Measurements from ENCODE around the gene PELO.
"Not testable (repeated sequence)": the region's sequence is repeated elsewhere in the genome, so short reads cannot be mapped to it uniquely, and the experiment has no call there.

PELO gene, protein sequence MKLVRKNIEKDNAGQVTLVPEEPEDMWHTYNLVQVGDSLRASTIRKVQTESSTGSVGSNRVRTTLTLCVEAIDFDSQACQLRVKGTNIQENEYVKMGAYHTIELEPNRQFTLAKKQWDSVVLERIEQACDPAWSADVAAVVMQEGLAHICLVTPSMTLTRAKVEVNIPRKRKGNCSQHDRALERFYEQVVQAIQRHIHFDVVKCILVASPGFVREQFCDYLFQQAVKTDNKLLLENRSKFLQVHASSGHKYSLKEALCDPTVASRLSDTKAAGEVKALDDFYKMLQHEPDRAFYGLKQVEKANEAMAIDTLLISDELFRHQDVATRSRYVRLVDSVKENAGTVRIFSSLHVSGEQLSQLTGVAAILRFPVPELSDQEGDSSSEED

GRCh38 chr5:52787600-52788504 is at the start of gene PELO, which contains the start of gene ITGA1:
TSS of gene PELO (plus strand) at chr5:52787916. CDS start at chr5:52800395, 12,479 bp downstream.
TSS of gene ITGA1 (plus strand) at chr5:52787916. CDS start at chr5:52788354, 438 bp downstream.
- DNase-seq: peak; percentile 50 to 80 (median 76)

DNA sequence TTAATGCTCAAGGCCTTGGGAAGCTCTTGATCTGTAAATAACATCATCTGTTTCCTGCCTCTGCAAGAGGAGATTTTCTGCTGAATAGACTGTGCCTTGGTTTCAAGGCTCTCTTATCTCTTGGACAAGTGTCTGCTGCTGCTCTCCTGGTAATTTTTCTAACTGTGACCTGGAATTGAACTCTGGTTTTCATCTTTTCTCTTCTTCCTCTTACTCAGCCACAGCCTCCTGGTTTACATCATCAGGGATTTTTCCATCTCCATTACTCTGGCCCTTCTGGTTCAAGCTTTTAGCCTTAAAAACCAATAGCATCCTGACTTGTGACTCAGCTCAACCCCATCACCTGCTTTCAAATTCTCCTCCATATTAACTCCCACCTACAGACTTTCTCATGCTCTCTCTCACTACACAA is 49.6 kb upstream of the PELO start:
- peak in 2 of 3 donors; percentile 37 to 62 for DNase-seq

DNA sequence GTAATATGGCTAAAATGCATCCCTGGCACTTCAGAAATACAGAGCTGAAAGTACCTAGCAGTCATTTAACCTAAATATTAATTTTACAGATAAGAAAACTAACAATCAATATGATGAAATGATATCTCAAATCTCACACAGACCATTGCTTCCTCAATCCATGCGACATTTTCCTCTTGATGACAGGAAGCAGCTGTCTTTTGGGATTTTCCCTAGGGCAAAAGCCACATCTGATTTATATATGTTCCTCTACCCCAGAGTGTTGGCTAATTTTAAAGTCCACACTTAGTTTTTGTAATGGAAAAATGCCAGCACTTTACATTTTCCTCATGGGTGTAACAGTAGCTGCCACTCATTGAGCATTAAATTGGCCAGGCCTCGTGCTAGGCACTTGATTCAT is 47.7 kb upstream of the PELO start:
- peak; percentile 35 to 69 (median 55) for DNase-seq

DNA sequence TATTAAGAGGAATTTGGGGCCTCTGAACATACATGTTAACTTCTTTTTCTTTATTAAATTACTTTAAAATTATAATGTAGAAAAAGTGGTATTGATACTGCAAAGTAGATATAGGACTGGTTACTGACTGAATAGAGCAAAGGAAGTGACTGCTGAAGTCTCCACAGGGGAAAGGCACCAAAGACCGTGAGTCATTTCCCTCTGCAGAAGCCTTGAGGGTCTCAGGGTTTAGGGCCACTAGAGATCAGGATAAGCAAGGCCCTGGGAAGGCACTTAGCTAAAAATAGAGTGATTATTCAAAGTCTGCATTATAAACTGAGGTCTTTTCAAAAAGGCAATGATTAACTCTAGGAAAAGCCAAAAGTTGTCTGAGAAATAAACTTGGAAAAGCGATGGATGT is 44.7 kb upstream of the PELO start:
- DNase-seq: no peak

DNA sequence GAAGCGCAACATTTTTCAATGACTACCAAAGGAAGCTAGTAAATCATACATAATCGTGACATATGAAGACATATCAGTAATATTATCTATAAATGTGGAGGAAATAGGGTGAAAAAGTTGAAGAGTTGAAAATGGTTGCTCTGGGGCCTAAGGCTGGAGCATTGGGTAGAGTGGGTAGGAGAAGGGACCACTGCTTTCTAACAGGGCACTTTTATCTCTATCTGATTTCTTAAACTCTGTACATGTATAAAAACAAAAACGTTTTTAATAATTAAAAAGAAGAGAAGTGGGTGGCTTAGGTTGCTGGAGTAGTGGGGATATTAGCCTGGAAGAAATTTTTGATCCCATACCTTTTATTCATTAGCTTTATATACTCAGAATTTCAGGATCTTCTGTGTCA is 44.2 kb upstream of the PELO start:
- DNase-seq: no peak

GRCh38 chr5:52743970-52744369 is 43.7 kb upstream of the PELO start:
- DNase-seq: peak; percentile 22 to 28 (median 23)

DNA sequence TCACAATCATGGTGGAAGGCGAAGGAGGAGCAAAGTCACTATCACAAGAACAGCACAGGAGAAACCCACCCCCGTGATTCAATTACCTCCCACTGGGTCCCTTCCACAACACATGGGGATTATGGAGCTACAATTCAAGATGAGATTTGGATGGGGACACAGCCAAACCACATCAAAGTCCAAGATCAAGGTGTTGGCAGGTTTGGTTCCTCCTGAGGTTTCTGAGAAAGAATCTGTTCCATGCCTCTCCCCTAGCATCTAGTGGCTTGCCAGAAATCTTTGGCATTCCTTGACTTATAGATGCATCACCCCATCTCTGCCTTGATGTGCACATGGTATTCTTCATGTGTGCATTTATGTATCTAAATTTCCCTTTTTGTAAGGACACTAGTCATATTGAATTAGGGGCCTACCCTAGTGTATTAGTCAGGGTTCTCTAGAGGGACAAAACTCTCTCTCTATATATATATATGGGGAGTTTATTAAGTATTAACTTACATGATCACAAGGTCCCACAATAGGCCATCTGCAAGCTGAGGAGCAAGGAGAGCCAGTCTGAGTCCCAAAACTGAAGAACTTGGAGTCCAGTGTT is 42.8 kb upstream of the PELO start:
- not testable (repeated sequence) for DNase-seq

- no peak for DNase-seq
These were observed 41.2 kb upstream of the PELO start for GRCh38 chr5:52746539-52746938.

DNA sequence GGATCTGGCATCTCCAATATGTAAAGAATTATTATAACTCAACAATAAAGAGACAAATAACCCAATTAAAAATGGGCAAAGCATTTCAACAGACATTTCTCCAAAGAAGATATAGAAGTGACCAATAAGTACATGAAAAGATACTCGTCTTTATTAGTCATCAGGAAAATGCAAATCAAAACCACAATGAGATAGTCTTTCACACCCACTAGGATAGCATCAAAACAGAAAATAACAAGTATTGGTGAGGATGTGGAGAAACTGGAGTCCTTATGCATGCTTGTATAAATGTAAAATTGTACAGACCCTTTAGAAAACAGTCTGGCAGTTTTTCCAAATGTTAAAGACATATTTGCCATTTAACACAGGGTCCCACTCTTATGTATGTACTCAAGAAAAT is 39.1 kb upstream of the PELO start:
- DNase-seq: peak in 1 of 3 donors; percentile 39

- no peak for DNase-seq
These were observed 38.0 kb upstream of the PELO start for GRCh38 chr5:52749666-52750065.

GRCh38 chr5:52751137-52751536 is 36.6 kb upstream of the PELO start:
- no peak for DNase-seq

- DNase-seq: no peak
These were observed 33.7 kb upstream of the PELO start for GRCh38 chr5:52754051-52754450.

GRCh38 chr5:52757527-52757926 is 30.2 kb upstream of the PELO start:
- no peak for DNase-seq

- no peak for DNase-seq
These were observed 29.7 kb upstream of the PELO start for GRCh38 chr5:52758014-52758413.

GRCh38 chr5:52759331-52759730 is 28.4 kb upstream of the PELO start:
- peak in 1 of 3 donors; percentile 24 for DNase-seq

DNA sequence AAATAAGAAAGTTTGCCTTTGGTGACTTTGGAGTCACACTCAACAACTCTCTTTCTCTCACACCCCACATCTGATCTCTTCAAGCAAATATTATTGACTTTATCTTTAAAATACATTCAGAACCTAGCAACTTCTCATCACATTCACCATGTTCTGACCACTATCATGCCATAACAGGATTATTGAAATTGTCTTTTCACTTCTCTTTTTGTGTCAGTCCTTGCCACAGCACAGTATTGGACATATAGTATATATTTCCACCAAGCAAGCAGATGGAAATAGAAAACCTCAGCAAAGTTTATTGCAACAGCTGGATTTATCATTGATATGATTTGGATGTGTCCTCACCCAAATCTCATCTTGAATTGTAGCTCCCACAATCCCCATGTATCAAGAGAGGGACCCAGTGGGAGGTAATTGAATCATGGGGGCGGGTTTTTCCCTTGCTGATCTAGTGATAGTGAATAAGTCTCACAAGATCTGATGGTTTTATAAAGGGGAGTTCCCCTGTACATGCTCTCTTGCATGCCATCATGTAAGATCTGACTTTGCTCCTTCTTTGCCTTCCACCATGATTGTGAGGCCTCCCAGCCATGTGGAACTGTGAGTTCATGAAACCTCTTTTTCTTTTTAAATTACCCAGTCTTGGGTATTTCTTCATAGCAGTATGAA is 26.9 kb upstream of the PELO start:
- DNase-seq: peak; percentile 63 to 77 (median 77)

DNA sequence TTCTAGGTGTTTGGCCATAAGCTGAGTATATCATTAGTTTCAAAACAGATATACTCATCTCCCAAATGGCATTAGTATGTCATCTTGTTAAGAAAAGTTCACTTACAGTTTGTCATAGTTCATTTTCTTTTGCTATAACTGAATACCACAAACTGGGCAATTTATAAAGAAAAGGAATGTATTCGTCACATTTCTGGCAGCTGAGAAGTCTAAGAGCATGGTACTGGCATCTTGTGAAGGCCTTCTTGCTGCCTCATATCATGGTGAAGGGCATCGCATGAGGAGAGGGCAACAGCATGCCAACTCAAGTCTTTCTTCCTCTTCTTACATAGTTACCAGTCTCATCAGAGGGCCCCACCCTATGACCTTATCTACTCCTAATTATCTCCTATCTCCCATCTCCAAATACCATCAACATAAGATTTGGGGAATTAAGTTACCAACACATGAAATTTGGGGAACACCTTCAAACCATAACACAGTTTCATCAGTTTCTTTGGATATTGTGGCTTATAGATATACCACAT is 20.4 kb upstream of the PELO start:
- no peak for DNase-seq

GRCh38 chr5:52767766-52768480 is 19.8 kb upstream of the PELO start:
- peak in 1 of 3 donors; percentile 11 for DNase-seq

DNA sequence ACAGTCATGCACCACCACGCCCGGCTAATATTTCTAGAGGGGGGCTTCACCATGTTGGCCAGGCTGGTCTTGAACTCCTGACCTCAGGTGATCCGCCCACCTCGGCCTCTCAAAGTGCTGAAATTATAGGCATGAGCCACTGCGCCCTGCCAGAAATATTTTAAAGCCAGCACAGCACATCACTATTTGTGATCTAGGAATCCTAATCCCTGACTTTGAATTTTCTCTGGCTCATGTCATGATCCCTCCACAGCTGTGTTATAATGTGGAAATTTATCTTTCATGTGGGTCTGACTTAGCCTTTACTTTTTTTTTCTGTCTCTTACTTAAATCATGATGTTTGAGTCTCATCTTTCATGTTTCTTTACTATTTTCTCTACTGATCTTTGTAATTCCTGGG is 18.7 kb upstream of the PELO start:
- no peak for DNase-seq

DNA sequence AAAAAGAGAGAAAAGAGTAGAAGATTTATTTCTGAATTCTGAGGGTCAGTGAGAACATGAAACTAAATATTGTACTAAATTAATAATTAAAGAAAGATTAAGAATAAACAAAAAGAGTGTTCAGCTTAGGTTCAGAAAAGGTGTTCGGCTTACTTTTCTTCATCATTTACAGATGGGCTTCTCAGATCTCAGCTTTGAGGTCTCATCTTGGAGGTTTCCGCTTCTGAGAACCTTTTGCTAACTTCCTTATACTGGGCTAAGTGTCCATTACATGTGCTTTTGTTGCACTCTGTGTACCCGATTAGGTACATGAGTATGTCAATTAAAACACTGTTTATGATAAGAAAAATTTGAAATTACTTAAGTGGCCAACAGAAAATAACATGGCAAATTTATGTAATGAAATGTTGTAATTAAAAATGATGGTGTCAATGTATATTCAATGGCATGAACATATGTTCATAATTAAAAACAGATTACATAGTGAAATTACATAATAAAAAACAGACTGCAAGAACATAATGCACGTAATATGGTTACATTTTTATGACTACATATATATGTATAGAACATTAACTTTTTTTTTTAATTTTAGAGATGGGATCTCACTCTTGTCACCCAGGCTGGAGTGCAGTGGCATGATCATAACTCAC is 17.3 kb upstream of the PELO start:
- no peak for DNase-seq

Measured in suppressor macrophage treated with lipopolysaccharide for 1 hour (primary cell).